ENCODE data around the gene SPDYE3. TPM values are rescaled to one million over a fixed set of nuclear protein-coding genes. Genes with fewer than 3 reads are reported as not detected.
"Not testable (repeated sequence)": the region's sequence is repeated elsewhere in the genome, so short reads cannot be mapped to it uniquely, and the experiment has no call there.

Gene SPDYE3
- polyA plus RNA-seq, 1 donor = 6.3 TPM

DNA sequence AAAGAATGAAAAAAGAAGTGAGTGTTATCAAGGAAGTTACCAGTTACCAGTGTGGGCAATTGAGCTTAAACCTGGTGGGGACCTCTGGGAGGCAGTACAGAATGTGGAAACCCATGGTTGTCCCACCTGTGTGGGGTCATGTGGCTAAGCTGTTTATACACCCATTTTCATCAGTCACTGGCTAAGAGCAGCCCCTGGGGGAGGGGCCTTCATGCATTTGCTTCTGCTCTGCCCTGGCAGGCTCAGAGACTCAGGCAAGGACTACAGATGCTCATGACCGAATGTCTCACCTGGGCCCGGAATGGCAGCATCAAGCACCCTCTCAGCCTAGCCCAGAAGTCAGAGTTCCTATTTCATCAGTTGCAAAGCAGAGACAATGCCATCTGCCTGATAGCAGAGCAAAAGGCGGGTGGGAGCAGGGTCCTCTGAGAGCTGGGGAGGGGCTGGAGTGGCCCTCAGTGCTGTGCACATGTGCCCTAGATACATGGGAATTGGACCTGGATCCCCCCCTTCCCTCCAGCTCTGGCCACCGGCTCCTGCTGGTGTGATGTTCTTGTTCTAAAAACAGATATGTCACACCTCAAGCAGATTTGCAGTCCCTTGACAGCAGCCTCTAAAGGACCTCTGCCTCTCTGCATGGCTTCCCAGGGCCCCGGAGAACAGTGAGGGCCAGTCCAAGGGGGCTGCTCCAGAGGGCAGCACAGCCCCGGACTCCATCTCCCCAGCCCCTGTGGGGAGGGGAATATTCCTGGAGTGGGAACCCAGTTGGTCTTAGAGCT, 20.1 kb upstream of the SPDYE3 start:
- not testable (repeated sequence) for DNase-seq

DNA sequence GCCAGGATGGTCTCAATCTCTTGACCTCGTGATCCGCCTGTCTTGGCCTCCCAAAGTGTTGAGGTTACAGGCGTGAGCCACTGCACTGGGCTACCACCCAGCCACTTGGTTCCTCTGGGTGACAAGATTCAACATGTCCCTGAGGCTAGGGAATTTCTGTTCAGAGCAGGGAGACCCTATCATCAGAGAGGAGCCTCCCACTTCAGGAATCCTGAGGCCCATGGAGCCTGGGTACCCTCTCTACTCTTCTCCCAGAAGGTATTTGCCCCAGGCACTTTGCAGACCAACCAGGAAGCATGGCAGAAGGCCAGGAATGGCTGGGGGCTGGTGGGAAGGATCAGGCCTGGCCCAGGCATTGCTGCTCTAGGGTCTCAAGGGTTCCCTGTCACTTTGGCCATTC, 19.2 kb upstream of the SPDYE3 start:
- DNase-seq = not testable (repeated sequence)

DNA sequence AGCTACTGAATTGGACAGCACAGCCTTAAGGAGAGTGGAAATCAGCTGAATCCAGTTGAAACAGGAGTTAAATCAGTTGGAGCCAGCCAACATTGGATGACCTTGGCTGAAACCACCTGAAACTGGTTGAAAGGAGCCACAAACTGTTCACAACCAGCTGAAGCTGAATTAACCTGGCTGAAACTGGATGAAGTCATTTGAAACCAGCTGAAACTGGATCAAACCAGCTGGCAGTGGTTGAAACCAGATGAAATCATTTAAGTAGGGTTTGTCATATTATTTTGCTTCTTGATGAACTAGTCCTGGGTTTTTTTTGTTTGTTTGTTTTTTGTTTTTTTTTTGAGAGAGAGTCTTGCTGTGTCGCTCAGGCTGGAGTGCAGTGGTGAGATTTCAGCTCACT, 15.3 kb upstream of the SPDYE3 start:
- not testable (repeated sequence) for DNase-seq

DNA sequence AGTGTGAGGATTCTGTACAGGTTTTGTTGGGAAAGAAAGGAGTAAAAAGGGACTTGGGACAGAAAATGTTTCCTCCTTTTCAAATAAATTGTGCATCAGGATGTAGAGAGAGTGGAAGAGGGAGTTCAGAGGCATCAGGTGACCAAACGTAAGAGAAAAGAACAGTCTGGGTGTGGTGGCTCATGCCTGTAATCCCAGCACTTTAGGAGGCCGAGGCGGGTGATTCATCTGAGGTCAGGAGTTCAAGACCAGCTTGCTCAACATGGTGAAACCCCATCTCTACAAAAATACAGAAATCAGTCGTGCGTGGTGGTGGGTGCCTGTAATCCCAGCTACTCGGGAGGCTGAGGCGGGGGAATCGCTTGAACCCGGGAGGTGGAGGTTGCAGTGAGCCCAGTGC, 12.2 kb upstream of the SPDYE3 start:
- DNase-seq = not testable (repeated sequence)

DNA sequence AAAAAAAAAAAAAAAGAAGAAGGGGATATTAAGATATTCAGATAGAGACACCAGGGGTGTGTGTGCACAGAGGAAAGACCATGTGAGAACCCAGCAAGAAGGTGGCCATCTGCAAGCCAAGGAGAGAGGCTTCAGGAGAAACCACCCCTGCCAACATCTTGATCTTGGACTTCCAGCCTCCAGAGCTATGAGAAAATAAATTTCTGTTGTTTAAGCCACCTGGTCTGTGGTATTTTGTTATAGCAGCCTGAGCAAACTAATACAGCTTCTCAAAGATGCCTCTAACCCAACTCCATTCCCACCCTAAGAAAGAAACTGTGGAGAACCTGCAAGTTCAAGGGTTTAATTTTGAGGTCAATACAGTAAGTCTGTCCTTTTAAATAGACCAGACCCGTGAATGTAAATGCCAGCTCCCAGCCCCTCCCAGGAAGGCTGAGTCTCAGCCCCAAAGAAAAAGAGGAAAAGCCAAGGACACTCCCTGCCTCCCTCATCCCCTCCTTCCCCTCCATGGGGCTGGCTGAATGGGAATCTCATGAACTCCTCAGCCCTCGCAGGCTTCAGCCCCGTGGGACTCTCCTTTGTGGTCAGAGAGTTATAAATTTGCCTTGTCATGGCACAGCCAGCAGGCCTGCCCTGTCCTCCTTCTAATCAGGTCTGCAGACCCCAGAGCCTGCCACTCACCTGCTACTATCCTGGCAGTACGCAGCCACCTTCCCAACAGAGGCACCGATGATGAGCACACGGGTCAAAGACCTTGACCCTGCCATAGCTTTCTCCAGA, 9.5 kb upstream of the SPDYE3 start:
- not testable (repeated sequence) for DNase-seq

DNA sequence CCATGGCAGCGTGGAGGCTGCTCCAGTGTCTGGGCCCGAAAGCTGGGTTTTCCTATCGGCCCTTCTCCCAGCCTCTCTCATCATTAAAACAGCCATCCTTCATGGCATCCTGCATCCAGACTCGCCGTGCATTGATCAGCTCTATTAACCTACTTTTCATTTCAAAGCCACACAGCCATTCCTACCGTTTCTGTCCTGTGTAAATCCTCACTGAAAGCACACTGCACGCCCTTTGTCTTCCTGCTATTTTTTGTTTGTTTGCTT, 8.9 kb upstream of the SPDYE3 start:
- not testable (repeated sequence) for DNase-seq

DNA sequence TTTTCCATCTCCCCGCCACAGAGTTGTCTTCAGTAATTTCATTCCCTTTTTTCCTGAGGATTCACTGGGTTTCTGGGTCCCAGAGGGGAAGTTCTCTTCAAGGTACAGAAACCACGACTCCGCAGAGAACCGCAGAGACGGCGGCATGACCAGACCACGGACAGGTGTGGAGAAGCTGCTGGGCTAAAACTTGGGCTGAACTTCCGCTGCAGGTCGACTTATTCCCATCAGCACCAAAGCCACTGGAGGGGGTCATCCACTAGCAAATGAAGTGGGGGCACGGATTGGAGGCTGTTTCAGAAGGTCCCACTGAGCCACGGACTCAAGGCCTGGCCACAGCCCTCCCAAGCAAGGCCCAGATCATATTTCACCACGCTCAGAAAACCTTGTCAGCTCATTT, 3.0 kb upstream of the SPDYE3 start:
- DNase-seq = not testable (repeated sequence)

DNA sequence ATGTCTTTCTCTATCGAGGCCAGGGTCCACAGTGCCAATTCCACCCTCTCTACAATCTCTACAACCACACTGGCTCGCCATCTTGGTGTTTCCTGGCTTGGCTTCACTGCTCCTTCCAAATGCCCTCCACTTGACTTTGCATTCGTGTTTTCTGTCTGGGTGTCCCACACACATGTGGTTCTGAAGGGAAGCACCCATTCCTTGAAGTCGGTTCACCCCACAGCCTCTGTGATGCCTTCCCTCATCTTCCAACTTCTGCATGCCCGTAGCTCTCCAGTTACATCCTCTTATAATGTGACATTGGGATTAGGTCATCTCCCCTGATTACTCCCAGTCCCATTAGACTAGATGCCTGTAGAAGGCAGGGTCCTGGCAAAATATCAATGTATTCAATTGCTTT, 10.8 kb downstream of the SPDYE3 start:
- not testable (repeated sequence) for DNase-seq

DNA sequence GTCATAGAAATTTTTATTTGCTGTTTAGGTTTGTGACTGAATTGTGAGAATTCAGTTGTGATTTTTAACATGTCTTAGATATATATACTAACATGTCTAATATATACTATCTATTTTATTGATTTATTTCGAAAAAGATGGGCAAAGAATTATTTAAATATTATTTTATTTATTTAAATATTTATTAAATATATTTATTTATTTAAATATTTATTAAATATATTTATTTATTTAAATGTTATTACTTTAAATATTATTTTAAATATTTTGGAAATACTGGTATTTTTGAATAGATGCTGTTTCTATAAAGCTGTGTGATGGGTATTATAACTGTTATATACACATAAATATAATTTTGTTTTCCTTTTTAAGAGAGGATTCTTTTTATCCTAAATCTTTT, 14.1 kb downstream of the SPDYE3 start:
- DNase-seq = not testable (repeated sequence)

DNA sequence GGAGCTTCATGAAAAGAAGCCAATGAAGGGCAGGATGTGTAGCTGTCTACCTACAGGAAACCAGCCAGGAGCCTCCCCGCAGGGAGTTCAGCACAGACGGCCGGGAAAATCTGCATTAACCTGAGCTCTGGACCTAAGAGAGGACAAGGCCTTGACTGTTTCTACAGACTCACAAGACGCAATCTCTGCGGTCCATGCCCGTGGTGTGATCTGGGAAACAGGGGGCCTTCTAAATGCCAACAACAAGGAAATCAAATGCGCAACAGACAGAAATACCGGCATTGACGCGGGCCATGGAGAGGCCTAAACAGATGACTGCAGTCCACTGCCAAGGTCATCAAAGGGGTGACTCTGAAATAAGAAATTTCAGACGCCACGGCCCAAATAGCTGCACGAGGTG, 16.7 kb downstream of the SPDYE3 start:
- DNase-seq = not testable (repeated sequence)

DNA sequence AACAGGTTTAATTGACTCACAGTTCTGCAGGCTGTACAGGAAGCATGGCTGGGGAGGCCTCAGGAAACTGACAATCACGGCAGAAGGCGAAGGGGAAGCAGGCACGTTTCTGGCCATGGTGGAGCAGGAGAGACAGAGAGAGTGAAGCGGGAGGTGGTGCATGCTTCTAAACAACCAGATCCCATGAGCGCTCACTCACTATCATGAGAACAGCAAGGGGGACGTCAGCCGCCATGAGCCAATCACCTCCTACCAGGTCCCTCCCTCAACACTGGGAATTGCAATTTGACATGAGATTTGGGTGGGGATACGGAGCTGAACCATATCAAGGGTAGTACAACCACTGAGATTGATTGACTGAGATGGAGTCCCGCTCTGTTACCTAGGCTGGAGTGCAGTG, 18.2 kb downstream of the SPDYE3 start:
- DNase-seq = not testable (repeated sequence)

DNA sequence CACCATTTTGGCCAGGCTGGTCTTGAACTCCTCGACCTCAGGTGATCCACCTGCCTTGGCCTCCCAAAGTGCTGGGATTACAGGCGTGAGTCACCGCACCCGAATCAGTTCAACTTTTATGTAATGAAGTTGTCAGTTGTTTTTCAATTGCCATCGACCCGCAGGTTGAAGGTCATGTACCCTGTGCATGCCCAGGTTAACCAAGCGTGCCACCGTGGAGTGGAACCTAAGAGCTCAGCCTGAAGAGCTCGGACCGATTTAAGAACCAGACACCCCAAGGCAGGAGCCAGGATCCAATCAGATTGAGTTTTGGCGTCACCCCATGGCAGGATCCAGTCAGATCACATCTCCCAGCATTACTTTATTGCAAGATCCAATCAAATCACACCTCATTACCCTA, 19.4 kb downstream of the SPDYE3 start:
- not testable (repeated sequence) for DNase-seq

DNA sequence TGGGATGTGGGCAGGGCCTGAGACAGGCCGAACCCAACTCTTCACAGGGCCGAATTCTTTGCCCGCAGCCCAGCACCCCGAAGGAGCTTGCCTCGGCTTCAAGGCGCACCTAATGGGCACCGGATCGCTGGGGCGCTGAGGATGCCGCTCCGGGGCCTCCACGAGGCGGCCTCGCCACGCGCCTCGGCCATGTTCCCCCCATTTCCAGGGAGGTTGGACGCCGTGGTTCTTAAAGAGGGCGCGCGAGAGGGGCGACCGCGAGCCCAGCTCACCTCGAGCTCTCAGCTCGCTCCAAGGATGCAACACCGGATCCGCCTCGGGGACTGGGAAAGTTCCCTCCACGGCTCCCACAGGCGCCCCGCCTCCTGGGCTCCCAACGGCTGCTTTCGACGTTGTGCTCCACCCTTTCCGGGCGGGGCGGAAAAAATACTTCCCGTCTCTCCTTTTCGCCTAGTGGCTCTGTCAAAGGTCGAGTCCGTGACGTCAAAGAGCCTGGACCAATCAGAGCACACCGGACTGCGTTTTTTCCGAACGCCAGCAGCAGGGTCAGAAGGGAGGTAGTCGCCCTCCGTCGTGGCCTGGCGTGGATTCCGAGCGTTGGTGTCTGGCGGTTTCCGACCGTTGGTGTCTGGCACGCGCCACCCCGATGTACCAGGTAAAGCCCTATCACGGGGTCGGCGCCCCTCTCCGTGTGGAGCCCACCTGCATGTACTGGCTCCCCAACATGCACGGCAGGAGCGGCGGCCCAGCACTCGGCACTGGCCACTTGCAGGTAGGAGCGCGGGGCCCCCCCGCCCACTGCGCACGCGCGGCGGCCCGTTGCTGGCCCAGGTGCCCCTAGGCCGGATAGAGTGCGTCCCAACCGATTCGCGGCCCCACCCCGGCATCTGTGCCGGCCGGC, 28.3 kb downstream of the SPDYE3 start:
- peak; percentile 87 for DNase-seq

DNA sequence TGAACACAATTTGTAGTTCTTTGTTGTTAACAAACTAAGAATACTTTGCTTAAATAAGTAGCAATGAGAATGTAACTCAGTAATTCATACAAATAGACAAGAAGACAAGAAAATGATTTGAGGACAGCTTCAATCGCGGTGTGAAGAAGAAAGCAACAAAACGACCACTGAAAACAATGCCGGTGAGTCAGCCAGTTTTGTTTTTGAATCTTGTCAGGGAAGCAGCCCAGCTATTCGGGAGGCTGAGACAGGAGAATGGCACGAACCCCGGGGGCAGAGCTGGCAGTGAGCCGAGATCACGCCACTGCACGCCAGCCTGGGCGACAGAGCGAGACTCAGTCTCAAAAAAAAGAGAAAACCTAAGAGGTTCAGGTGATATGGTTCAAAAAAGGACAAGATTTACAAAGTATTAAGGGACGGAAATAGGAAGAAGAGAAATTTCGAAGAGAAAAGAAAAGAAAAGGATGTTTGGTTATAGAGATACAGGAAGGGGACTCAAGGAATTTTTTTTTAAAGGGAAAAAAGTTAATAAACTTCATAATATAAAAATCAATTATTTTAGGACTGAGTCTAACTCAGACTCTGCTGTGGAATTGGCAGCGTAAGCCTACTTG, 30.7 kb downstream of the SPDYE3 start:
- not testable (repeated sequence) for DNase-seq

DNA sequence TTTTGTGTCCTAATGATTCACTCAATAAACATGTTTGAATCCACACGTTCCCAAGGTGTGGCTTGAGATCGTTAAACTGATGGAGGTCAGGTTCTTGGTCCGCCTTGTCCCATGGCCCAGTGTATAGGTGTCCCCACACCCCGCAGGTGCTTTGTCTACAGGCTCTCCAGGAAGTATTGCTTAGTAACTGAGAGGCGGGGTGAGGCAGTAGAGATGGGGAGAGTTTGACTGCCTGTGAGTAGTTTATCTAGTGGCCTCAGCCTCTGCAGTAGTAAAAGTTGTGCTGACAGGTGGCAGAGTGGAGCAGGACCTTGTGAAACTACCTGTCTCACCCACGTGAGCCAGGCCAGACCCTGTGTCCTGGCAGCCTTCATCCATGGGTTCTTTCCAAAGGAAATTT, 33.8 kb downstream of the SPDYE3 start:
- not testable (repeated sequence) for DNase-seq

DNA sequence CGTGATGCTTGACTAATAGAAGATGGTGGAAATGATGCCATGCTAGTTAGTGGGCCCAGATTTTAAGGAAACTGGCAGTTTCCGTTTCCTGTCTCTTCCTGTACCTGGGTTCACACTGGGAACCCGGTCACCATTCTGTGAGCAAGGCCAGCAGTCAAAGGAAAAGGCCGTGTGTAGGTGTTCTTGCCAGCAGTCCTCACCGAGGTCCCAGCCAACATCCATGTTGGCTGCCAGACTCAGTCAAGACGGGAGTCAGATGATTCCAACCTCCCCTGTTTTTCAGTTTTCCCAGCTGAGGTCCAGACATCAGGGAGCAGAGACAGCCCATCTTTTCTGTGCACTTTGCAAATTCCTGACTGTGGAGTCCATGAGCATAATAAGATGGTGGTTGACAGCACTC, 35.3 kb downstream of the SPDYE3 start:
- no peak for DNase-seq

DNA sequence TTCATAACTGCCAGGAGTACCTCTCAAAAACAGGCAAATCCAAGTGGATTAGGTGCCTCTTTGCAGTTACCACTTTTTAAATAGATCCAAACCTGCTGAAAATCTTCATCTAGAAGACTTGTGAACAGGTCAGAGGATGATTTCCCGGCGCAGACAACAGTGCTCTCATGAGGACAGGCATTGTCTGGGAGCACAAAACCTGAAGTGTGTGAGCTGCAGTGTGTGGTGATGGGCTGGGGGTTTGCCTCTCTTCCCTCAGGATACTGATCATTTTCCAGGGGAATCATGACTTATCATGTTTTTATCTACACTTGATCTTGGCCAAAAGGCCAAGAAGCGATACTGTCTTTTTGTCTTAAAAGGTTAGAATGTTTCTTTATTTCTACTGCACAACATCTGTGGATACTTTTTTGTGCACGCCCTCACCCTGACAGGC, 36.6 kb downstream of the SPDYE3 start:
- not testable (repeated sequence) for DNase-seq

DNA sequence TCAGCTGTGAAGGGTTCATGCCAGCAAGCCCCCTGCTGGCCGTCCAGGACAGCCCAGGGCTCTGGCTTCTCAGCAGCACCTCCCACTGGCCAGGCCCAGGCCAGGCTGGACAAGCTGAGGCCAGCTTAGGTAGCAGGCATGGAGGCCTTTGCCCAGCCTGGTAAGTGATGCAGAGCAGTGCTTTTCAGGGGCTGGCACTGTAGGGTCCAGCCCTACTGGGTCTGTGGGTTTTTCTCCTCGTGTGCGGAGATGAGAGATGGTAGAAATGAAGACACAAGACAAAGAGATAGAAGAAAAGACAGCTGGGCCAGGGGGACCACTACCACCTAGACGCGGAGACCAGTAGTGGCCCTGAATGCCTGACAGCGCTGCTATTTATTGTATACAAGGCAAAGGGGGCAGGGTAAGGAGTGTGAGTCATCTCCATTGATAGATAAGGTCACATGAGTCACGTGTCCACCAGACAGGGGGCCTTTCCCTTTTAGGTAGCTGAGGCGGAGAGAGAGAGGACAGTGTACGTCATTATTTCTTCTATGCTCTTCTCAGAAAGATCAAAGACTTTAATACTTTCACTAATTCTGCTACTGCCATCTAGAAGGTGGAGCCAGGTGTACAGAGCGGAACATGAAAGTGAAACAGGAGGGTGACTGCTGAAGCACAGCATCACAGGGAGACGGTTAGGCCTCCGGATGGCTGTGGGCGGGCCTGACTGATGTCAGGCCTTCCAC, 37.2 kb downstream of the SPDYE3 start:
- not testable (repeated sequence) for DNase-seq

DNA sequence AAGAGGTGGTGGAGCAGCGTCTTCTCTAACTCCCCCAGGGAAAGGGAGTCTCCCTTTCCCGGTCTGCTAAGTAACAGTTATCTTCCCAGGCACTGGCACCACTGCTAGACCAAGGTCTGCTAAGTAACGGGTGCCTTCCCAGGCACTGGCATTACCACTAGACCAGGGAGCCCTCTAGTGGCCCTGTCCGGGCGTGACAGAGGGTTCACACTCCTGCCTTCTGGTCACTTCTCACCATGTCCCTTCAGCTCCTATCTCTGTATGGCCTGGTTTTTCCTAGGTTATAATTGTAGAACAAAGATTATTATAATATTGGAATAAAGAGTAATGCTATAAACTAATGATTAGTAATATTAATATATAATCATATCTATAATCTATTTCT, 37.8 kb downstream of the SPDYE3 start:
- not testable (repeated sequence) for DNase-seq

DNA sequence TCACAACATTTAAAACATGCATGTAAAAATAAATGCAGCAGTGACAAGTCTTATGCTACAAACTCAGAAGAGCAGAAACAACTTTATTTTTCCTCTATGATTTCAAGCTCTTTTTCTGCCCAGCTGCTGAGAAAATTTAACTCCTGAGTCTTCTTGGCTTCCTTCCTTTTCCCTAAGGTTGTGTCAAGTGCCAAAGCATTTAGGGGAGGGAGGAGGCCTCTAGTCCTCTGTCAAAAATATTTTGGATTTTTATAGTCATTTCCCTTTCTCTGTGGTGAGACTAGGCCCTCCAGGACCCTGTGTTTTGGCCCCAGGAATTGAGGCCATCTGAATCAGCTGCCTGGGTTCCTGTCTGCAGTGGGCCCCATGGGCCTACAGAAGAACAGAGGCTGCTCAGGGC, 39.4 kb downstream of the SPDYE3 start:
- no peak for DNase-seq

DNA sequence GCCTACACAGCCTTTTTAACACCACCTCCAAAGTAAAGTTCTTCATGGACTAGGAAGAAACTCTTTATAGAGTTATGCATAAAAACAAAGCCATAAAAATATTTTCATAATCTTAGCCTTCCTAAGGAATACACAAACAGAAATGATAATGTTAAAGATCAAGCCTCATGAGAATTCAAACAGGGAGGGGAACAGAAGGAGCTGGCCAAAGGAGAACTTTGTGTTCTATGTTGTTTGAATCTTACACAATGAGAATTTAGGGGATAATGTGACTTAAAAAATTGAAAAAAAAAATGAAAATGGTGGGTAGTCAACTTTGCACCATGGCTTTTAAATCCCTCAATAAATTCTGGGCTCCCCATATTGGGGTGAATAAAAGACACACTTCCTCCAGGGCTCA, 41.3 kb downstream of the SPDYE3 start:
- no peak for DNase-seq

DNA sequence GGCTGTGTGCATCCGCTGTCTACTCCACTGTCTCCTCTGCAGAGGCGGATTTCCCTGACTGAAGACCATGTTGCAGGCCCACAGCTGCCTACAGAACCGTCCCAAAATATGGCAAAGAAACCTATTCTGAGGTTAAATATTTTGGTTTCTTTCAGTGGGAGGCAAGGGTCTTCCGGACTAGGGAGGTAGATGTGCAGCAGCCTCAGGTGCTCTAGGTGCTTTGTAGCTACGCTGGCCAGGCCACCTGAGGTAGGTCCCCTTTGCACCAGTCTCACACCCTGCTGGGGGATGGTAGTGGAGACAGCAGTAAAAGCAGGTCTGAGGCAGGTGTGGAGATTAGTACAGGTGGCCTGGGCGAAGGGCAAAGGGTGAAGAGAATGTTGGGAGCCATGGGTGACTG, 42.3 kb downstream of the SPDYE3 start:
- DNase-seq = no peak

Data from hindlimb muscle (tissue), 1 donor.